ENCODE data around the gene RAD51B. TPM values are rescaled to one million over a fixed set of nuclear protein-coding genes. Genes with fewer than 3 reads are reported as not detected.

The RAD51B gene
- total RNA-seq, 3 donors from 2014 or later, result 10.6 to 77.6 (median 33.8) TPM

- Histone ChIP-seq H3K27me3 (no peaks in the 10 kb centered on the region), H3K9me3 (no peaks in the 10 kb centered on the region), H3K27ac (peak overlapping the region in 1 of 2 donors; percentile 30), H3K4me1 (no peaks in the 10 kb centered on the region), H3K4me3 (no peak overlapping the region), H3K36me3 (no peaks in the 10 kb centered on the region)
- TF ChIP-seq CTCF (IDR thresholded peaks at IDR 0.05) (no peak), POLR2AphosphoS5 (IDR thresholded peaks at IDR 0.05) (no peak), POLR2A (IDR thresholded peaks at IDR 0.05) (no peak)
- intact Hi-C loops (cut with DNase I; ENCODE audit: low total_unique reads), result no loop called here
- DNase-seq (ENCODE audit: low spot score in 2 of 2), result no peak
Observed at GRCh38 chr14:68487805-68488590, 668.4 kb downstream of the RAD51B start.

- no peaks in the 10 kb centered on the region for H3K36me3 ChIP-seq
- no peak overlapping the region for H3K27ac ChIP-seq
Observed at GRCh38 chr14:68491793-68492192, 672.2 kb downstream of the RAD51B start.

GRCh38 chr14:68492381-68493151, 673.0 kb downstream of the RAD51B start:
- no peak overlapping the region for H3K4me3 ChIP-seq
- TF ChIP-seq POLR2AphosphoS5 (IDR thresholded peaks at IDR 0.05), result no peak
- TF ChIP-seq CTCF (IDR thresholded peaks at IDR 0.05), result no peak
- H3K27ac ChIP-seq, result no peak overlapping the region
- H3K4me1 ChIP-seq, result no peaks in the 10 kb centered on the region
- intact Hi-C loops (cut with DNase I; ENCODE audit: low total_unique reads), result no loop called here
- no peak for DNase-seq (ENCODE audit: low spot score in 2 of 2)
- H3K9me3 ChIP-seq, result no peaks in the 10 kb centered on the region
- H3K27me3 ChIP-seq, result no peaks in the 10 kb centered on the region
- H3K36me3 ChIP-seq, result no peaks in the 10 kb centered on the region

More at GRCh38 chr14:68491793-68492192, 672.2 kb downstream of the RAD51B start:
- no peak for DNase-seq (ENCODE audit: low spot score in 2 of 2)
- Histone ChIP-seq H3K27me3 (no peaks in the 10 kb centered on the region), H3K9me3 (no peaks in the 10 kb centered on the region), H3K4me1 (no peaks in the 10 kb centered on the region), H3K4me3 (no peak overlapping the region)
- intact Hi-C loops (cut with DNase I; ENCODE audit: low total_unique reads), result no loop called here
- no peak for TF ChIP-seq CTCF (IDR thresholded peaks at IDR 0.05)
- TF ChIP-seq POLR2AphosphoS5 (IDR thresholded peaks at IDR 0.05), result no peak
- no peak for TF ChIP-seq POLR2A (IDR thresholded peaks at IDR 0.05)

- TF ChIP-seq POLR2AphosphoS5 (IDR thresholded peaks at IDR 0.05) (no peak), POLR2A (IDR thresholded peaks at IDR 0.05) (no peak), CTCF (IDR thresholded peaks at IDR 0.05) (no peak)
- Histone ChIP-seq H3K27me3 (no peaks in the 10 kb centered on the region), H3K4me1 (no peaks in the 10 kb centered on the region), H3K9me3 (no peaks in the 10 kb centered on the region), H3K4me3 (no peak overlapping the region), H3K36me3 (no peaks in the 10 kb centered on the region), H3K27ac (no peak overlapping the region)
- intact Hi-C loops (cut with DNase I; ENCODE audit: low total_unique reads), result no loop called here
- DNase-seq (ENCODE audit: low spot score in 2 of 2), result no peak
Observed at GRCh38 chr14:68493152-68493911, 673.8 kb downstream of the RAD51B start.
